HG03095 (cell line): ENCODE results near the gene HSDL1.
"Not testable (repeated sequence)": the region's sequence is repeated elsewhere in the genome, so short reads cannot be mapped to it uniquely, and the experiment has no call there.

ENCODE experiments used
- ATAC-seq: cut with Tn5 transposase; IDR thresholded peaks from one replicate; pipeline ENCODE4 v1.9.1; 2021; ENCODE audit warnings: moderate library complexity; ENCODE audit not compliant: unreplicated experiment

The HSDL1 gene

DNA sequence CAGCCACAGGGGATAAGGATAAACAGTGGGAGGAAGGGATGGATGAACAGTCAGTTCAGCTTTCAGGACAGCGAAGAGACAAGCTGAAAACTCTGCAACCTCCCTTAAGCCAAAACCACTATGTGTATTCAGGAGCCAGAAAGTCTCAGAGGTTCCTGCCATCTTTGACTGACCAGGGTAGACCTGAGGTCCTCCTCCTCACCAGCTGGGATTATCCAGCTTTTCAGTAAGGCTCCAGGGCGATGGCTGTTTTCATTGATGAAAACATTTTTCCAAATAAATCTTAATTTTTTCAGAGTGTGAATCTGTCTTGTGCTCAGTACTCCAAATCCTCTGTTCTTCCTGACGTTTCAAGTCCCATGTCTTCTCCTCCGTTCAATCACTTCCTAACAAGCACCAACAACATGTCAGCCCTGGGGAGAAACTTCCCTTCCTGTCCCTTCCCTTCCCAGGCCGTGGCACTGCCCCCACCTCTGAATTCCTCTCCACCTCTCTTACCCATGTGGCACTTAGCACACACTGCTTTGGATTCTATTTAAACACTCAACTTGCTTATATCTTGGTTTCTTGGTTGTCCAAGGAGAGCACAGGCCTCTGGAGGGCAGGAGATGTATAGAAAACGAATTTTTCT, 5.2 kb downstream of the HSDL1 start:
- ATAC-seq: no peak

DNA sequence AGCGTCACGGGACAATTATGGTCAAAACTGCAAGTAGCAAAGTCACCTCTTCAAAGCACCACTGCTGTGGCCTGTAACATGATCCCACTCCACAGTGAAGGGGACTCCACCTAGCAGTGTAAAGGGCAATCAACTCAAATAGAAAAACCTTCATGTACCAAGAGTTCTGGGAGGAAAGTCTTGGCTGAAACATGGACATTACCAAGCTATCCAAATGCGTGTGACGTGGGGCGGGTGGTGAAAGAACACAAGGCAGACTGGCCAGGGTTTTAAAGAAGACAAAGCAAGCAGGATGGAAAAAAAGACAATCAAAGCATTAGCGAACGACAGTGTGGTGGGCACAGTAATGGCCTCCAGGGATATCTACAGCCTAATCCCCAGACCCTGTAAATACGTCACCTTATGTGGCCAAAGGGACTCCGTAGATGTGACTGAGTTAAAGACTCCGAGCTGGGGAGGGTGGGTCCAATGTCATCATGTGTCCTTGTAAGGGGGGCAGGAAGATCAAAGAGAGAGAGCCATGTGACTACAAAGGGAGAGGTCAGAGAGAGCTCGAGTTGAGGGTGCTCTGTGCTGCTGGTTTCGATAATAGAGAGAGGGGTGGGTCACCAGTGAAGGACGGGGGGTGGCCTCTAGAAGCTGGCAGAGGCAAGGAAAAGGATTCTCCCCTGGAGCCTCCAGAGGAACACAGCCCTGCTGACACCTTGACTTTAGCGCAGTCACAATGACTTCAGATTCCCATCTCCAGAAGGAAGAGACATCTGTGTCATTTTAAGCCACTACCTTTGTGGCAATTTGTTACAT, 6.0 kb downstream of the HSDL1 start:
- ATAC-seq: peak; percentile 76

DNA sequence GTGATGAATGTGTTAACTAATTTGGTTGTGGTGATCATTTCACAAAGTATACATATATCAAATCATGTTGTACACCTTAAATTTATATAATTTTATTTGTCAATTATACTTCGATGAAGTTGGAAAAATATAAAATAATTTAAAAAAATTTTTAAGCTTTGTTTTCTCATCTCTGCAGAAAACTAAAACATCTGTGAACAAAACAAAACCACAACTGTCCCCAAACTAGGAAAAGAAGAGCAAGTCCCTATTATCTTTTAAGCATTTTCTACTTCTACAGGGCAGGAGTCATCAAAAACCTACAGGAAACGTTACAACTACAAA, 6.5 kb downstream of the HSDL1 start:
- no peak for ATAC-seq

DNA sequence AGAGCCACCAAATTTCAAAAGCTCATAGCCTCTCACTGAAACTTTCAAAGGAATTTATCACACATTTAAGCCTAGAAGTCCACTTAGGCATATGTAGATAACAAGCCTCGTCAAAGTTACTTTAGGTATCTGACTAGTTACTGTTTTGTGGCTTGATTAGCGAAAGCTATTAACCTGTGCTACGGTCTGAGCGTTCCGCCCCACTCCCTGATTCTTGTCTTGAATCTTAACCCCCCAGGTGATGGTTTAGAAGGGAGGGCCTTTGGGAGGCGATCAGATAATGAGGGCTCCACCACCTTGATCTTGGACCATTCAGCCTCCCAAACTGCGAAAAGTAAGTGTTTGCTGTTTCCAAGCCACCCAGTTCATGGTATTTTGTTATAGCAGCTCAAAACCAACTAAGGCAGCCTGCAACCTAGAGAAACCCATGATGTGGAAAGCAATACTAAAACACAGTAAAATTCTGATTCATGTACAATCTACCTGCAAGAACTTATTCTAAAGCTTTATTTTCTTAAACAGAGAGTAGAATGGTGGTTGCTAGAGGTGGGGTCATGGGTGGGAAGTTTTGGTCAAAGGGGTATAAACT, 7.1 kb downstream of the HSDL1 start:
- ATAC-seq: no peak

DNA sequence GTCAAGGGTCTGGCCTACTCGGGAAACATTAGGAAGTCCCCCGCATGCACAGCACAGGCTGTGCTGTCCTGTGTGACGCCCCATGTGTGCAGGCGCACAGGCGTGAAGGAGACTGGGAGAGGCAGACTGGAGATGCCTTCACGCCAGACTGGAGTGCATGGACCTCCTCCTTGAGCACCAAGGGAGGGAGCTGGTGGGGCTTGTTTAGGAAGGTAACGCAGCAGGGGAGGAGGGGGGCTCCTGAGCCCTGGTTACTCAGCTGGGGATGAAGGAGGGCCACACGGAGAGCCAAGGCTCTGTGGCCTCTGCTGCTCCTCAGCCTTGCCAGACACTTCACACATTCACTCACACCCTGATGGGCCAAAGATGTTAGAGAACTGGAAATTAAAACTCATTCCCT, 7.7 kb downstream of the HSDL1 start:
- ATAC-seq: no peak

DNA sequence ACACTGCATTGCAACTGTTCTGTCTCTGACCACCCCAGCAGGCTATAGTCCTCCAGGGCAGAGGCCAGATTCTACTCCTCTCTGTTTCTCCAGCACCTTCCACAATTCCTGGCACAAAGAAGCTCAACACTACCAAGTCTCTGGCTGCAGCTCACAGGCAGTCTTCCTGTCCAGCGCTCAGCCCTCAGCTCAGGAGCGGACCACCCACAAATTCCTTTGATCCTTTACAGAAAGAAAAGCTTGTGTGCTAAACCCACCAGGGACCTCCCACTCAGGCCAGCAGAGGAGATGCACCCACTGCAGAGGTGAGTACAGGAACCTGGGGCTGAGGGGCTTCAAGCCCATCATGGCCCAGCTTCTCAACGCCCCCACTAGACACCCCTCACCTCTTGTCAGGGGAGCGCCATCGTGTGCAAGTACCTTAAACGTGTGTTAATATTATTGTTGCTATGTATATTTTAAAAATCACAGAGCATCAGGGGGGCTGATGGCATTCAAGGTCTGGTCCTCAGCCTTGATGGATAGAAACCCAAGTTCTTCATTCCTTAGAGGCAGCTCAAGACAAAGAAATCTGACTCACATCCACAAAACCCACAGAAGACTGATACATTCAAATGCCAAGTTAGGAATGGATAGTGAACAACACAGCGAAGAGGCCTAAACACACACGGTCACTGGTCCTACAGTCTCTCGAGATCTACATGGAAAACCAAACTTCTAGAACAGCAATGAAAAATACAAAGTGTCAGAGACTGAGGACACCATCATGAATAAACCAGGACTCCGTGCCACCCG, 8.4 kb downstream of the HSDL1 start:
- ATAC-seq: no peak

DNA sequence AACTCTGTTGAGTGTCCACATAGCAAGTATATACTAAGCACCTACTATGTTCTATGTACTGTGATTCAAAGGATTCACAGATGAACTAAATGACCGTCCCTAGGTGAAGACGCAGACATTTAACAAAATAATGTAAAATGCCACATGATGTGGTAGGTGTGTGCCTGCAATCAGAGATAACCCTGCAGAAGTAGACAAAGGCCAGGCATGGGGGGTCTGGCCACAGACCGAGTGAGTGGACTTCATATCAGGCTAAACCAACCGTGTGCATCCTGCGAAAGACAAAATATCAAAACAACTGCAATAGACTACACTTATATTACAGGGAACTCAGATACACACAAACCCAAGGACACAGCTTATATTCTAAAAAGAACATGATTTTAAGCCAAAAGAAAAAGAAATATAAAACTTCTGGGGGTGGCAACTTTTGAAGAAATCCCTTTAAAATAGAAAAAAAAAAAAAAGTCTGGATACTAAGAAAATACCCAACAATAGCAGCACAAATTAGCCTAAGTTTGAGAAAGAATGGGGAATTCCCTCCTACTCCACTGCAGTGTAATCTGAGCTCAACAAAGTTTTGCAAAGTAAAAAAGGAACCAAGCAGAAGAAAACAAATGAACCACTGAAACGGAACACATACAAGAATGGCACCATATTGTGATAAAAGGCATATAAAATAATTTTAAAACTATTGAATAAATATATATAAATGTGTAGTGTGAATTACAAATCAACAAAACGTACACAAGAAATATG, 12.3 kb downstream of the HSDL1 start:
- no peak for ATAC-seq

DNA sequence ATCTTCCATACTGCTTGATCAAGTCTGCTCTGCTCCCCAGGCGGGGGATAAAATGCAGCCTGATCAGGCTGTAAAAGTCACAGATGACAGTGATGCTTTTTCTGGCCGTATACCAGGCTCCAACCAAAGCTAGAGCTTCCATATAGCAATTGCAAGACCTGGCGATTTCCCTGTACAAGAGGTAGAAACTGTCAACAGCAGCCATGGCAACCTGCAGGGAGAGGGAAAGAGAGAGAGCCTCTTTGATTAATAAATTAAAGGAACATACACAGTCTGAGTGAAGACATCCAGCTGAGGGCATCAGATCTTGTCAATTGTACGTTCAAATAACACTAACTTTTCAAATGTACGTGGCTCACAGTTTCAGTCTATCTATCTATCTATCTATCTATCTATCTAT, 13.9 kb downstream of the HSDL1 start:
- ATAC-seq: no peak

DNA sequence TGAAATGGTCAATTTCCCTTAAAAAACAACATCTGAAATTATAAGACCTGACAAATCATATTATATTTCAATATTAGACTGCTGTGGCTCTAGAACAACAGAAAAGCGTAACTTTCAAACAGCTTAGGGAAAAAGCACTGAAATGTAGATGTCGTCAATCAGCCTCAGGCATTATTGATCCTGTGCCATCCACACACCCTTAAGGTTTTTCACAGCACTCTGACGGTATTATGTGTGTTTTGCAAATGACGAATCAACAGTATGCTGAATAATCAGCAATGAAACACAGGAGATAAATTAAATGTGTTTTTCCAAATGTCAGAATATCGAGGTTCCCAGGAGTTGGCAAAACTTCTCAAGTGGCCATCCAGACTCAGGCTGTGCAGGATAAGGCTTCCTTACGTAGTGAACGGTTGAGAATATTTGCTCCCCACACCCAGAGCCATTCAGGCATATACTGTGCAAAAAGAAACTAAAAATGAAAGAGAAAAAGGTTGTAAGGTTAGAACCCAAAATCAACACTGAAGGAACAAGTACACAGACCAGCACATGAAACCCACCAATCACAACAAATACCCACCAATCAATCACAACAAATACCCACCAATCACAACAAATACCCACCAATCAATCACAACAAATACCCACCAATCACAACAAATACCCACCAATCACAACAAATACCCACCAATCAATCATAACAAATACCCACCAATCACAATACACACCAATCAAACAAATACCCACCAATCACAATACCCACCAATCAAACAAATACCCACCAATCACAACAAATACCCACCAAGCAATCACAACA, 20.5 kb downstream of the HSDL1 start:
- no peak for ATAC-seq

DNA sequence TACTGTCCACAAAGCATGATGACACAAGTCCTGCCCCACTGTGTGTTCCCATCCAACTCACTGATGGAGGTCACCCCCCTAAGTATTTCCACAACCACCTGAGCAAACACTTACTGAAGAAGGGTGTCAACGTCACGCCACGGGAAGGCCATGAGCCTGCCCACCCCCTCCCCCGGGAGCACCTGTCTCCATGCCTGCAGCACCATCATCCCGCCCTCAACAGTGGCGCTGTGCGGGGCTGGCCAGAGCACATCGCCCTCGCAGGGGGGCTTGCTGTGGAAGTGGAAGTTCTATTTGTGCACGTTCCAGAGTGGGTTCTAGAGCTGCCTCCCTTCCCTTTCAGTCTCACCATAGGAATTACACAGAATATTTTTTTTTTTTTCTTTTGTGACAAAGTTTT, 24.0 kb downstream of the HSDL1 start:
- no peak for ATAC-seq

DNA sequence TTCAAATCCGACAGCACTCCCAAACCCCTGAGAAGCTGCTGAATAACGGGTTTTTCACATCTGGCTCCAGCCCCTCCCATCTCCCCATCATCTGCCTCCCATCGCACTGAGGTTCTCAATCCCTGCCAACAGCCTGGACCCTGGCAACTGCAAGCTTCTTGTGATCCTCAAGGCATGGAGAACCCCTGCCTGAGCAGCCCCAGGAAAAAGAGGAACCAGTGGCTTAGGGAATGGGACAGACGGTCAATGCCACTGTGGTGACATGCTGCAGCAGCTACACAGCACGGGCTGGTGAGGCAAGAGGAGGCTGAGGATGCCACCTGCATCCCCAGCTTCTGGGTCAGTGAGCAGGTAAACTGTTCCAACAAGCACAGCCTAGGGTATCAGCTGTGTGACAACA, 25.0 kb downstream of the HSDL1 start:
- no peak for ATAC-seq

DNA sequence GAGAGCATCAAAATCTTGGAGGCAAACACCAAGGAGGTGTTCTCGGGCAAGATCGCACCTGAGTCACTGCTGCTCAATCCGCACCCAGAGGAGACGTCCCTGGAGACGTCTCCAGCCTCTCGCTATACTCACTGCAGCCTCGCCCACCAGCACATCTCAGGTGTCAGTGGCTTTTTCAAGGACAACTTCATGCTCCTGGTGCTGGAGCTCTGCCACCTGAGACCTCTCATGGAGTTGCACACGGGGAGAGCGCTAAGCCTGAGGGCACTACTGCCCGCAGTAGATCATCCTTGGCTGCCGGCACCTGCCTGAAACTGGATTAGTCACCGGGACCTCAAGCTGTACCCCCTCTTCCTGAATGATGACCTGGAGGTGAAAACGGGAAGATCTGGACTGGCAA, 25.6 kb downstream of the HSDL1 start:
- no peak for ATAC-seq

DNA sequence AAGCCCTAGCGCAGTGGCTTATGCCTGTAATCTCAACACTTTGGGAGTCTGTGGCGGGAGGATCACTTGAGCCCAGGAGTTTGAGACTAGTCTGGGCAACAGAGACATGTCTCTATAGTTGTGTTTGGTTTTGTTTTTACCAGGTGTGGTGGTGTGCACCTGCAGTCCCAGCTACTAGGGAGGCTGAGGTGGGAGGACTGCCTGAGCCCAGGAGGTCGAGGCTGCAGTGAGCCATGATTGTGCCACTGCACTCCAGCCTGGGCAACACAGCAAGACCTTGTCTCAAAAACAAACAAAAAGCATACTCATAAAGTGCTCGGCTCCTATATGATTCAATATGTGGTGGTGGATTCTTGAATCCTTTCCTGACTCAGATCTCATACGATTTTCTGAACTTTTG, 26.7 kb downstream of the HSDL1 start:
- ATAC-seq: not testable (repeated sequence)

DNA sequence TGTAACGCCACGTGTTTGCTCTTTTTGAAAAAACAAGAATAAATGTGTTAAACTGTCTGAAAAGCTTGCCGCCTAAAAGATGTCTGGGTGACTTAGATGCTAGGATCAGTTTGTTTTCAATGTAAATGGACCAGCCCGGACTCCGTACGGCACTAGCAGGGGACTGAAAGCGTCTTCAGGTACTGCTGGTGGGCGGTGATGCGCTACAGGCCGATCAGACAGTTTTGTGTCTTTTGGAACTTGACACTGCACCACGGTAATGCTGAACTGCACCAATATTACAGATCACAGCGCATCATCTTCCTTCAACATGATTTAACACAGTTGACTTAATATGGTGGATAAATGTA, 27.5 kb downstream of the HSDL1 start:
- no peak for ATAC-seq

DNA sequence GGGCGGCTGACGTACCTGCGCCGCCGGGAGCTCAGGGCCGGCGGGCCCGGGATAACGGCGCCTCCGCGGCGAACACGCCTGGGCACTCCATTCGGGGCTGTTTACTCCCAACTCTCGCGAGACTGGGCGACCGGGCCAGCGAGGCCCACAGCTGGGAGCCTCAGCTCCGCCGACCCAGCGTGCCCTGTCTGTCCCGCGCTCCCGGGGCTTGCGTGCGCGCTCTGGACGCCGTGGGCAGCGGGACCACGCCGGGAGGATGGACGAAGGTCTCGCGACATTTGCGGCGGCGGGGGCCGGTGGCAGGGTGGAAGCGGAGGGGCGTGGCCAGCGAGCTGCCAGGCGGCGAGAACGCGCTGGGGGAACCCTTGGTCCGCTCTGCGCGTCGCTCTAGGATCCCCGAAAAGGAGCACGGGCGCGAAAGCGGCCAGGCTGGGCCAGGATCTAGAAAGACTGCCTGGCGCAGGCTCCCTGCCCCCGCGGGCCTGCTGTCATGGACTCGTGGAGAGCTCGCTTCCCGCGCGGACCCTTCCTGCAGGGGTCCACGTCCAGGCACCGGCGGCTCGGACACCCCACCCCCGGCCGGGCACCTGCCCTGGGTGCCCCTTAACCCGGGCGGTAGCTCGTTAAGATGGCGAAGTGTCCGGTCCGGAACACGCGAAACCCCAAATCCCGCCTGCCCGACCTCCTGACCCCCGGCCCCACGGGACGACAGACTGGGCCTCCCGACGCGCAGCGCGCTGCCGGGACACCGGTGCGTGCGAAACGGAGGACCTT, 28.1 kb downstream of the HSDL1 start, which contains the start of gene MBTPS1:
Gene MBTPS1 (minus strand): TSS at position 223 of the 774 bp plus-strand sequence. CDS start 15,159 bp downstream, outside the sequence.
- peak; percentile 86 for ATAC-seq

DNA sequence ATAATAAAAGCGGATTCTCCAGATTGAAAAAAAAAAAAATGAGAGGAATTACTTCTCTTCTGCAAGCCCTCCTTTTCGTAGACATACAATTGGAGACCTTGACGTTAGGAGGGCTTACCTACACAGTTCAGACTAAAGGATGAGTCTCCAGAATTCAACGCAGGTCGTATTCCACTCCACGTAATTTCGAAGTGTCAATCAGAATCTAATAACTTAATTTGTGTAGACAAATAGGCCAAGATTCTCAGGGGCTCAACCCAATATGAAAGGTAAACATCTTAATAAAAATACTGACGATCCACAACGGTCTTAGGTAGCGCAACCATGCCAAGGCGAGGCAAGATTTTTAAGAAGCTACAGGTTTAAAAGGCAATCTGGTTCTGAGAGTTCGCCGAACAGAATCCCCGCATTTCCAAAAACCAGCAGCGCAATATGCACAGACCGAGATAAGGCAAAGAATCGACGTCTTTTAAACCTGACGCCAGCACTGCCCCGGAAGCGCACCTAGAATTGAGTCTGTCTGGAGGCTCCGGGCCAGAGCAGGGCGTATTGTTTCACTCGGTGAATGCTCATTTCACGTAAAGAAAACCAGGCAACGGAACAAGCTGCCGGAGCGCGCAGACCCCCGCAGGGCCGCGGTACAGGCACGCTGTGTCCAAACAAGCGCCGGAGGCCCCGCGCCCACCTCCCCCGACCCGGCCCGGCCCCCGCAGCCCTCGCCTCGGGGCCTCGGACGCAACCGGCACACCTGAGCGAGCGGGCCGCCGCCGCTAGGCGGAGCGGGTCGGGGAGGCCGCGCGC, 28.9 kb downstream of the HSDL1 start:
- ATAC-seq: peak; percentile 30

DNA sequence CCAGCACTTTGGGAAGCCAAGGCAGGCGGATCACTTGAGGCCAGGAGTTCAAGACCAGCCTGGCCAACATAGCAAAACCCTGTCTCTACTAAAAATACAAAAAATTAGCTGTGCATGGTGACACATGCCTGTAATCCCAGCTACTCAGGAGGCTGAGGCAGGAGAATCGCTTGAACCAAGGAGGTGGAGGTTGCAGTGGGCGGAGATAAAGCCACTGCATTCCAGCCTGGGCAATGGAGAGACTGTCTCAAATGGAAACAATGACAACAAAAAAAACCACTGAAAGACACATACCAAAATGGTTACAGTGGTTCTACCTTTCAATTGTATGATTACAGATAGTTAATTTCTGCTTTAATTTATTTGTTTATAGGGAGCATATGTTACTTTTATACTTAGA, 33.0 kb downstream of the HSDL1 start:
- not testable (repeated sequence) for ATAC-seq

DNA sequence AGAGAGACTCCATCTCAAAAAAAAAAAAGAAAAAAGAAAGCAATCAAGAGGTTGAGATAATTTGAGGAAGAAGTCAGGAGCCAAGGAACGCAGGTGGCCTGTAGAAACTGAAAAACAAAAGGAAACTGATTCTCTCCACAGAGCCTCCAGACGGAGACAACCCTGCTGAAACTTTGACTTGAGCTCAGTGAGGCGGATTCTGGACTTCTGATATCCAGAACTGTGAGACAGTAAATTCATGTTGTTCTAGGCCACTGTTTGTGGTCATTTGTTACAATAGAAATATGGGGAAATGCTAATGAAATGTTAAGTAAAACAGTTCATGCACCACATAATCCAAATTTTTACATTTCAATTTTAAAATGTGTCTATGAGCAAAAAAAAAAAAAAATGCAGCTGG, 33.5 kb downstream of the HSDL1 start:
- ATAC-seq: no peak
